A673 (cell line): ENCODE measurements around the gene TXNRD2. TPM values are rescaled to one million over a fixed set of nuclear protein-coding genes. Genes with fewer than 3 reads are reported as not detected.

Source experiments
- BruUV-seq: library from RNA; stranded (reverse); fragments of 400-500 nt; replicated peaks from 2 replicates; lab custom pipeline; 2021; lab: Mats Ljungman, UMichigan
- CTCF ChIA-PET: fragments of 300-600 bp; sonication (Branson Sonifier 250); formaldehyde crosslinking; loops from one replicate; lab custom pipeline; 2022; ENCODE audit warnings: antibody characterized with exemption; lab: Charles Lee
- POLR2A ChIA-PET: fragments of 300-600 bp; sonication (Branson Sonifier 250); formaldehyde crosslinking; loops from one replicate; lab custom pipeline; 2022; ENCODE audit warnings: antibody characterized with exemption; ENCODE audit not compliant: low non-redundant PET; lab: Charles Lee
- DNase-seq: peaks from one replicate; pipeline ENCODE4 v3.0.0-alpha.2; 2015; ENCODE audit warnings: low spot score
- H3K27ac ChIP-seq: fragments of 200-600 bp; sonication (generic); 2 replicates; pipeline ENCODE4 v1.5.1; 2016; ENCODE audit warnings: mixed run types, low read depth, mild to moderate bottlenecking, mixed read lengths, antibody characterized with exemption, low read length; ENCODE audit not compliant: poor library complexity, severe bottlenecking
- H3K27me3 ChIP-seq: fragments of 200-600 bp; sonication (generic); replicated peaks from 2 replicates; pipeline ENCODE4 v1.6.1; 2017; ENCODE audit warnings: mixed run types, low read depth, mild to moderate bottlenecking, mixed read lengths, antibody characterized with exemption, low read length; ENCODE audit not compliant: insufficient read depth, poor library complexity
- H3K36me3 ChIP-seq: fragments of 200-600 bp; sonication (generic); 2 replicates; pipeline ENCODE4 v1.6.1; 2016; ENCODE audit warnings: mixed run types, mild to moderate bottlenecking, mixed read lengths, antibody characterized with exemption, low read length; ENCODE audit not compliant: insufficient read depth, poor library complexity, severe bottlenecking
- H3K4me1 ChIP-seq: fragments of 200-600 bp; sonication (generic); 2 replicates; pipeline ENCODE4 v1.6.1; 2017; ENCODE audit warnings: mixed run types, mild to moderate bottlenecking, mixed read lengths, antibody characterized with exemption, low read length; ENCODE audit not compliant: insufficient read depth, poor library complexity, severe bottlenecking
- H3K4me3 ChIP-seq: fragments of 200-600 bp; sonication (generic); 2 replicates; pipeline ENCODE4 v1.5.1; 2016; ENCODE audit warnings: low read depth, mixed run types, mild to moderate bottlenecking, mixed read lengths, low read length; ENCODE audit not compliant: poor library complexity, severe bottlenecking
- H3K9me3 ChIP-seq: fragments of 200-600 bp; sonication (generic); 2 replicates; pipeline ENCODE4 v1.6.1; 2016; ENCODE audit warnings: mixed run types, low read depth, mild to moderate bottlenecking, mixed read lengths, antibody characterized with exemption, low read length; ENCODE audit not compliant: poor library complexity, severe bottlenecking
- EZH2 ChIP-seq: fragments of 200-600 bp; sonication (generic); IDR thresholded peaks from 2 replicates; pipeline ENCODE4 v1.6.1; 2017; ENCODE audit warnings: borderline replicate concordance, low read depth, mild to moderate bottlenecking, mixed read lengths, antibody characterized with exemption, low read length; ENCODE audit not compliant: poor library complexity, severe bottlenecking
- intact Hi-C: fragments of 100-400 bp; cut with micrococcal nuclease; formaldehyde crosslinking; loops from one replicate; pipeline ENCODE4 v1.10.0; 2022; ENCODE audit not compliant: unreplicated experiment
- total RNA-seq: library from RNA; stranded (reverse); gene quantifications from 2 replicates; pipeline ENCODE4 v1.2.3, GENCODE V29; 2021
- TF ChIP-seq, protein P1 (sequence below): fragments of 300-800, 200-600 bp; sonication (generic); conservative IDR thresholded peaks from 2 replicates; pipeline ENCODE4 v1.5.1; 2017; ENCODE audit warnings: low read depth, mild to moderate bottlenecking, antibody characterized with exemption, low read length, moderate library complexity, mixed read lengths

TXNRD2 gene
- total RNA-seq, 1 experiment from 2014 or later = 32.6 TPM

DNA sequence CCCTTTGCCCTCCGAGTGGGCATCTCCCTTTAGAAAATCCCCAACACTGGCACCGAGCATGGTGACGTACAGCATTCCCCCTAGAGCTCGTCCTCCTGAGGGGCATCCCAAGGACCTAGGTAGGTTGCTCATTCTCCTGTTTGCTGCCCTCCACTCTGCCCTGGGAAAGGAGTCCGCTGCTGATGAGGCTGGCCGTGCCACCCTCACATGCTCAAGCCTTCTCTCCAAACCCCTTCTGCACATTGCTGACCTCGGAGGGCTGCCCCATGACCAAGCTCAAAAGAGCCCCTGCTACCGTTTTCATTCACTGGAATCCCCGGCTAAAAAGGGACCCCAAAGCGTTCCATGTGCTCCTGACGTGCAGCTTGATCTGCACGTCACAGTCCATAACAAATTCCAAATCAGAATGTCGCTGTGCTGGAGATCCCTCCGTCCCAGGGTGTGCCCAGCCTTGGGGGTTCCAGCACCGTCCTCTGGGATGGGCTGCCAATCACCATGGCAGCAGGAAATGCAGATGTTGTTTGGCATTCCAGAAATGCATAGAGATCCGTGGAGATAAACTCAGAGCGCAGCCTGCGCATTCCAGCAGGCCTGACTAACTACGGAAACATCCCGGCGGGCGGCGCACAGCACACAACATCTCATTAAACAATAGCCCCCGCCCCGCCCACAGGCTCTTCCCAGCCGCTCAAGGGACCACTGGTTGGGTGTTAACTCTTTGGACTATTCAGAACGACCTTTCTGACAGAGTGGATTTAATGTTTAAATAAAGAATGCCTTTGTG lies 60.6 kb downstream of the TXNRD2 start:
- no peak for TF ChIP-seq EZH2
- TF ChIP-seq, protein P1, sequence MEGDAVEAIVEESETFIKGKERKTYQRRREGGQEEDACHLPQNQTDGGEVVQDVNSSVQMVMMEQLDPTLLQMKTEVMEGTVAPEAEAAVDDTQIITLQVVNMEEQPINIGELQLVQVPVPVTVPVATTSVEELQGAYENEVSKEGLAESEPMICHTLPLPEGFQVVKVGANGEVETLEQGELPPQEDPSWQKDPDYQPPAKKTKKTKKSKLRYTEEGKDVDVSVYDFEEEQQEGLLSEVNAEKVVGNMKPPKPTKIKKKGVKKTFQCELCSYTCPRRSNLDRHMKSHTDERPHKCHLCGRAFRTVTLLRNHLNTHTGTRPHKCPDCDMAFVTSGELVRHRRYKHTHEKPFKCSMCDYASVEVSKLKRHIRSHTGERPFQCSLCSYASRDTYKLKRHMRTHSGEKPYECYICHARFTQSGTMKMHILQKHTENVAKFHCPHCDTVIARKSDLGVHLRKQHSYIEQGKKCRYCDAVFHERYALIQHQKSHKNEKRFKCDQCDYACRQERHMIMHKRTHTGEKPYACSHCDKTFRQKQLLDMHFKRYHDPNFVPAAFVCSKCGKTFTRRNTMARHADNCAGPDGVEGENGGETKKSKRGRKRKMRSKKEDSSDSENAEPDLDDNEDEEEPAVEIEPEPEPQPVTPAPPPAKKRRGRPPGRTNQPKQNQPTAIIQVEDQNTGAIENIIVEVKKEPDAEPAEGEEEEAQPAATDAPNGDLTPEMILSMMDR = no peak
- intact Hi-C loops = no loop called here
- Histone ChIP-seq H3K4me1 (peaks cover 37% of the 10 kb centered on the region), H3K27ac (peak overlapping the region; percentile 86), H3K9me3 (no peaks in the 10 kb centered on the region), H3K27me3 (no peaks in the 10 kb centered on the region), H3K36me3 (no peaks in the 10 kb centered on the region), H3K4me3 (peak overlapping the region; percentile 24)
- POLR2A ChIA-PET = no interaction called here
- CTCF ChIA-PET = interaction anchor here (0.6 to 0.7 kb wide), 2 partner anchors 22 to 29 kb away, joined by 3 to 9 read pairs; no protein-coding TSS in a partner anchor
- BruUV-seq = TSS peak; percentile 58
- DNase-seq = peak; percentile 97

GRCh38 chr22:19879992-19880785 lies 61.4 kb downstream of the TXNRD2 start:
- intact Hi-C loops = no loop called here
- BruUV-seq = no TSS peak
- peak overlapping the region; percentile 86 for H3K27ac ChIP-seq
- peak overlapping the region; percentile 24 for H3K4me3 ChIP-seq
- peaks cover 34% of the 10 kb centered on the region for H3K4me1 ChIP-seq
- ChIA-PET CTCF (interaction anchor here (0.6 to 0.7 kb wide), 2 partner anchors 22 to 30 kb away, joined by 3 to 9 read pairs; no protein-coding TSS in a partner anchor), POLR2A (no interaction called here)
- H3K27me3 ChIP-seq = no peaks in the 10 kb centered on the region
- DNase-seq = no peak
- no peaks in the 10 kb centered on the region for H3K36me3 ChIP-seq
- TF ChIP-seq, protein P1 = no peak
- no peak for TF ChIP-seq EZH2
- H3K9me3 ChIP-seq = no peaks in the 10 kb centered on the region

GRCh38 chr22:19879643-19879991 lies 62.0 kb downstream of the TXNRD2 start:
- no peak for DNase-seq
- BruUV-seq = no TSS peak
- POLR2A ChIA-PET = no interaction called here

More at GRCh38 chr22:19879643-19879991, 62.0 kb downstream of the TXNRD2 start:
- peak overlapping the region; percentile 86 for H3K27ac ChIP-seq
- H3K4me1 ChIP-seq = peaks cover 40% of the 10 kb centered on the region
- intact Hi-C loops = no loop called here
- CTCF ChIA-PET = no interaction called here
- H3K4me3 ChIP-seq = no peak overlapping the region
- H3K27me3 ChIP-seq = no peaks in the 10 kb centered on the region
- no peaks in the 10 kb centered on the region for H3K9me3 ChIP-seq
- no peaks in the 10 kb centered on the region for H3K36me3 ChIP-seq
- no peak for TF ChIP-seq EZH2
- TF ChIP-seq, protein P1 = no peak
